ENCODE data around the gene ANXA1.

Gene ANXA1

DNA sequence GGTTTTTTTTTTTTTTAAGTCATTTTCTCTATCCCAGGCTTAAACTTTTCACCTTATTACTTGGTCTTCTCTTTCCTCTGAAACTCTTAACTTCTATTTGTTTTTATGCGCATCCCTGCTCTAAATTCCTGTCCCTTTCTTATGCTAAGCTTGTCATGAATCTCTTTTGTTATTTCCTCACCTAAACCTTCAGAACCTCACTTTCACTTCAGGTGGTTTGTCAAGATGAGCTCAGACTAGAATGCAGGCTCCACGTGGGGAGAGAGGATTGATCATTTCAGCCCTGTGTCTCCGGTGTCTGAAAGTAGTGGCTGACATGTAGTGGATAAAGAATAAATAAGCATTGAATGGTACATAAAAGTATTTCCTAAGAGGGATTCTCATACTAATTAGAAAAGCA, 63.6 kb downstream of the ANXA1 start:
- DNase-seq: no peak

- no peak for DNase-seq
These were observed 64.4 kb downstream of the ANXA1 start for GRCh38 chr9:73216100-73216499.

Data from CD4-positive, alpha-beta T cell treated with Interleukin-4 for 4 hours (primary cell).